Glutamatergic neuron (in vitro differentiated cells): ENCODE measurements around the gene KRT38. TPM values are rescaled to one million over a fixed set of nuclear protein-coding genes. Genes with fewer than 3 reads are reported as not detected.

Experiments used
- DNase-seq: peaks from one replicate; pipeline ENCODE4 v3.0.0; 2022
- H3K27ac Mint-ChIP-seq: one replicate; pipeline ENCODE4 v1.8.0; 2020; ENCODE audit warnings: mild to moderate bottlenecking, mixed read lengths, inconsistent platforms; ENCODE audit not compliant: unreplicated experiment
- H3K27me3 Mint-ChIP-seq: one replicate; pipeline ENCODE4 v1.8.0; 2020; ENCODE audit warnings: mild to moderate bottlenecking, moderate library complexity, mixed read lengths, inconsistent platforms; ENCODE audit not compliant: unreplicated experiment
- H3K36me3 Mint-ChIP-seq: one replicate; pipeline ENCODE4 v1.8.0; 2020; ENCODE audit warnings: mild to moderate bottlenecking, mixed read lengths, inconsistent platforms; ENCODE audit not compliant: unreplicated experiment
- H3K4me1 Mint-ChIP-seq: one replicate; pipeline ENCODE4 v1.8.0; 2020; ENCODE audit warnings: mild to moderate bottlenecking, low read depth, mixed read lengths, inconsistent platforms; ENCODE audit not compliant: unreplicated experiment
- H3K4me3 Mint-ChIP-seq: one replicate; pipeline ENCODE4 v1.8.0; 2020; ENCODE audit warnings: mild to moderate bottlenecking, mixed read lengths, inconsistent platforms; ENCODE audit not compliant: unreplicated experiment
- H3K9me3 Mint-ChIP-seq: one replicate; pipeline ENCODE4 v1.8.0; 2020; ENCODE audit warnings: mild to moderate bottlenecking, moderate library complexity, mixed read lengths, inconsistent platforms; ENCODE audit not compliant: unreplicated experiment
- total RNA-seq: library from RNA; stranded (reverse); fragmentation: NEBNext Ultra II Directional; extraction: Animal tissue kit (Norgen Biotek cat#: 25700); gene quantifications from one replicate; pipeline ENCODE4 v1.2.1, GENCODE V29; 2021; ENCODE audit not compliant: unreplicated experiment
- TF ChIP-seq, protein P1 (sequence below): fragments of 200-600 bp; sonication (generic); IDR thresholded peaks from one replicate; pipeline ENCODE4 v1.5.0; 2021; ENCODE audit not compliant: partially characterized antibody, unreplicated experiment

Gene KRT38
- total RNA-seq, 1 donor from 2014 or later, result not detected

DNA sequence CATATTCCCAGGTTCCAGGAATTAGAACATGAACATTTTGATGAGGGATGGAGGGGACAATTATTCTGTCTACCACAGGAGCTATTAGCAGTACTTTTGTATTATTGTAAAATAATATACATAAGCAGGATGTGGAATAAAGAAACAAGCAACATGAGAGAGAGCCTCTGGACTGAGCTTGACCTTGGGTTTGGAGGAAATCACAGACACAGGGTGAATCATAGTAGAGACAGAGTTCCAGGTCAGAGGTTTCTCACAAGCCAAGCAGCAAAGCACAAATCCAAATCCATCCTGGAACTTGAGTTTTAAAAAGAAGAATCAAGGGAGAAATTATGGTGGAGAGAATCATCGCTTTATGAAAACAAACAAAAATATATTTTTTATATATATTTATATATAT lies 48.5 kb downstream of the KRT38 start:
- Mint-ChIP-seq H3K27me3 (peaks cover 5% of the 10 kb centered on the region), H3K4me3 (no peak overlapping the region), H3K4me1 (no peaks in the 10 kb centered on the region), H3K27ac (no peak overlapping the region), H3K36me3 (no peaks in the 10 kb centered on the region), H3K9me3 (peaks cover 4% of the 10 kb centered on the region)
- DNase-seq, result no peak
- TF ChIP-seq, protein P1, sequence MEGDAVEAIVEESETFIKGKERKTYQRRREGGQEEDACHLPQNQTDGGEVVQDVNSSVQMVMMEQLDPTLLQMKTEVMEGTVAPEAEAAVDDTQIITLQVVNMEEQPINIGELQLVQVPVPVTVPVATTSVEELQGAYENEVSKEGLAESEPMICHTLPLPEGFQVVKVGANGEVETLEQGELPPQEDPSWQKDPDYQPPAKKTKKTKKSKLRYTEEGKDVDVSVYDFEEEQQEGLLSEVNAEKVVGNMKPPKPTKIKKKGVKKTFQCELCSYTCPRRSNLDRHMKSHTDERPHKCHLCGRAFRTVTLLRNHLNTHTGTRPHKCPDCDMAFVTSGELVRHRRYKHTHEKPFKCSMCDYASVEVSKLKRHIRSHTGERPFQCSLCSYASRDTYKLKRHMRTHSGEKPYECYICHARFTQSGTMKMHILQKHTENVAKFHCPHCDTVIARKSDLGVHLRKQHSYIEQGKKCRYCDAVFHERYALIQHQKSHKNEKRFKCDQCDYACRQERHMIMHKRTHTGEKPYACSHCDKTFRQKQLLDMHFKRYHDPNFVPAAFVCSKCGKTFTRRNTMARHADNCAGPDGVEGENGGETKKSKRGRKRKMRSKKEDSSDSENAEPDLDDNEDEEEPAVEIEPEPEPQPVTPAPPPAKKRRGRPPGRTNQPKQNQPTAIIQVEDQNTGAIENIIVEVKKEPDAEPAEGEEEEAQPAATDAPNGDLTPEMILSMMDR, result no peak

DNA sequence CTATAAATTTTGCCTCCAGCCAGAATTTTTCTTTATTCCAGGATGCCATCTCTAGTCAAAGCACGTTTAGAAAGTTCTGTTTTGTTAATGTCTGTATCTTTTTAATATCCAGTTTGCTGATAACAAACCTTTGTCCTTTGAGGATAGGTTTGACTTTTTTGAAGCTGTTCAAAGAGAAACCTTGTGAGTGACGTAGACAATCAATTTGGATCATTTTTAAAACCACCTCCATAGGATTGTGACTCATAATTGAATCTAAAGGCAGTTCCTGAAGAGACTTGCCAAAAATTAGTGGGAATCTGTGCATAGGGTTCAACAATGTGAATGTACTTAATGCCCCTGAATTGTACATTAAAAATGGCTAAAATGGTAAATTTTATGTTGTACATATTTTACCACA lies 49.2 kb downstream of the KRT38 start:
- DNase-seq, result no peak
- H3K4me1 Mint-ChIP-seq, result no peaks in the 10 kb centered on the region
- no peak overlapping the region for H3K27ac Mint-ChIP-seq
- peaks cover 6% of the 10 kb centered on the region for H3K9me3 Mint-ChIP-seq
- TF ChIP-seq, protein P1, result no peak
- no peak overlapping the region for H3K4me3 Mint-ChIP-seq
- peaks cover 5% of the 10 kb centered on the region for H3K27me3 Mint-ChIP-seq
- H3K36me3 Mint-ChIP-seq, result peaks cover 3% of the 10 kb centered on the region

DNA sequence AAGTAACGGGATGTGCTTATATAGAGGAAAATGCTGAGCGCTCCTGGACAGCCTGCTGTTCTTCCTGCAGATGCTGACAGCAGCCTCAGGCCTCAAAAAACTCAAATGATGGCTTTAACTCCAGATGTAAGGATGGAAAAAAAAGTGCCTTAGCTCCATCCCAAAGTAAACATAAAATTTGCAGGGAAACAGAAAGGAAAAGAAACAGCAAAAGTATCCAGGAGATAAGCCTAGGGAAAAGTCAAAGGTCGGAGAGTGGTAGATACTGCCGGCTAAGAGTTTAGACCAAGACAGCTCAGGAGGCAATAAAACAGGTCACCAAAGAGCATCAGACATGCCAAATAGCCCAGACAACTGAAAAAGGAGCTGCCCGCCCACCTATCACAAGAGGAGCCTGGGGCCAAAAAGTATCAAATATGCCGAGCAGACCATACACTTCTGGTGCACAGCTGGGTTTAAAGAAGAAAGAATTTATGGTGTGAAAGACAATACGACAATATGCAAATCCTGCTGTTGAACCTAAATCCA lies 50.3 kb downstream of the KRT38 start:
- no peak for DNase-seq
- Mint-ChIP-seq H3K9me3 (peaks cover 6% of the 10 kb centered on the region), H3K27ac (no peak overlapping the region), H3K4me1 (no peaks in the 10 kb centered on the region), H3K27me3 (peaks cover 2% of the 10 kb centered on the region), H3K4me3 (no peak overlapping the region), H3K36me3 (peaks cover 8% of the 10 kb centered on the region)
- TF ChIP-seq, protein P1, result no peak

DNA sequence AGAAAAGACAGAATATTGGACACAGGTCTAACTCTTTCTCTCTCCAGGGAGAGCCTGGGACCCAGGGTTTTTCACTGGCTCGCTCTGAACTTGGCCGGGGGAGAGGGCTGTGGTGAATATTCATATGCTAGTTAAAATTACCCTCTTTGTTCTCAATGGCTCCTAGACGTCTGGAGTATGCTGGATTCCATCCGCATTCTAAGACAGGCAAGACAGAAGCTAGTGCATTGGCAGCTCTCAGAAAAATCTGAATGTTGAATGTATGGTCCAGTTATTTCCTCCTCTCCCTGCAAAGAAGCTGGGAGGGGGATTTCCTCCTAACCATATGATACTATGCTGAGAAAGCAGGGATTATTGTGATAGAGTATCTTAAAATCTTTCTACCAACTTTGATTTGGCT lies 53.1 kb downstream of the KRT38 start:
- no peaks in the 10 kb centered on the region for H3K27me3 Mint-ChIP-seq
- no peaks in the 10 kb centered on the region for H3K4me1 Mint-ChIP-seq
- TF ChIP-seq, protein P1, result no peak
- peaks cover 4% of the 10 kb centered on the region for H3K9me3 Mint-ChIP-seq
- H3K36me3 Mint-ChIP-seq, result peaks cover 8% of the 10 kb centered on the region
- H3K4me3 Mint-ChIP-seq, result no peak overlapping the region
- no peak for DNase-seq
- H3K27ac Mint-ChIP-seq, result no peak overlapping the region

DNA sequence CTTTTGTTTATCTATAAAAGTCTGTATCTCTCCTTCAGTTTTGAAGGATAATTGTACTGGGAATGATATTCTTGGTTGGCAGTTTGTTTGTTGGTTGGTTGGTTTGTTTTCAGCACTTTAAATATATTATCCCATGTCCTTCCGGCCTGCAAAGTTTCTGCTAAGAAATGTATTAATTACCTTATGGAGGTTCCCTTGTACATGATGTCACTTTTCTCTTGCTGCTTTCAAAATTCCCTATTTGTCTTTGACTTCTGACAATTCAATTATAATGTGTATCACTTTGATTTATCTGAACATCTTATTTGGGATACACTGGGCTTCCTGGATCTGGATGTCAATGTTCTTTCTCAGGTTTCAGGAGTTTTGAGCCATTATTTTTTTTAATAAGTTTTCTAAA lies 54.6 kb downstream of the KRT38 start:
- H3K27ac Mint-ChIP-seq, result no peak overlapping the region
- peaks cover 4% of the 10 kb centered on the region for H3K9me3 Mint-ChIP-seq
- H3K36me3 Mint-ChIP-seq, result peaks cover 8% of the 10 kb centered on the region
- H3K27me3 Mint-ChIP-seq, result no peaks in the 10 kb centered on the region
- TF ChIP-seq, protein P1, result no peak
- DNase-seq, result no peak
- no peaks in the 10 kb centered on the region for H3K4me1 Mint-ChIP-seq
- H3K4me3 Mint-ChIP-seq, result no peak overlapping the region

Other genes starting within 250 kb of the KRT38 start
- gene KRTAP9-2, start 214.3 kb downstream of the KRT38 start, total RNA-seq, result not detected
- gene KRTAP9-3, start 208.5 kb downstream of the KRT38 start, total RNA-seq, result not detected
- gene KRTAP9-8, start 203.0 kb downstream of the KRT38 start, total RNA-seq, result not detected
- gene KRTAP9-4, start 191.3 kb downstream of the KRT38 start, total RNA-seq, result not detected
- not detected for gene KRTAP9-9, start 185.6 kb downstream of the KRT38 start, total RNA-seq
- not detected for gene KRTAP9-6, start 175.6 kb downstream of the KRT38 start, total RNA-seq
- gene KRTAP9-7, start 165.3 kb downstream of the KRT38 start, total RNA-seq, result not detected
- not detected for gene KRTAP29-1, start 138.1 kb downstream of the KRT38 start, total RNA-seq
- not detected for gene KRTAP16-1, start 131.7 kb downstream of the KRT38 start, total RNA-seq
- gene KRTAP17-1, start 125.3 kb downstream of the KRT38 start, total RNA-seq, result not detected
- gene KRT33A, start 90.2 kb downstream of the KRT38 start, total RNA-seq, result not detected
- 0.61 TPM for gene KRT33B, start 71.2 kb downstream of the KRT38 start, total RNA-seq
- gene KRT34, start 58.7 kb downstream of the KRT38 start, total RNA-seq, result not detected
- gene KRT31, start 43.4 kb downstream of the KRT38 start, total RNA-seq, result not detected
- gene KRT37, start 16.4 kb downstream of the KRT38 start, total RNA-seq, result not detected
- gene KRT32, start 26.4 kb upstream of the KRT38 start, total RNA-seq, result not detected
- not detected for gene KRT35, start 40.2 kb upstream of the KRT38 start, total RNA-seq
- not detected for gene KRT36, start 48.9 kb upstream of the KRT38 start, total RNA-seq
- not detected for gene KRT13, start 64.6 kb upstream of the KRT38 start, total RNA-seq
- not detected for gene KRT15, start 77.9 kb upstream of the KRT38 start, total RNA-seq
- gene KRT19, start 87.3 kb upstream of the KRT38 start, total RNA-seq, result 0.69 TPM
- gene KRT9, start 131.1 kb upstream of the KRT38 start, total RNA-seq, result not detected
- not detected for gene KRT14, start 145.9 kb upstream of the KRT38 start, total RNA-seq
- gene KRT16, start 171.8 kb upstream of the KRT38 start, total RNA-seq, result not detected
- gene KRT17, start 183.6 kb upstream of the KRT38 start, total RNA-seq, result not detected
- 1,088 TPM for gene EIF1, start 247.9 kb upstream of the KRT38 start, total RNA-seq